ENCODE data around the gene ZNF302.

Gene ZNF302

GRCh38 chr19:34733266-34733745 lies 55.8 kb downstream of the ZNF302 start:
- peak; percentile 55 for DNase-seq

DNA sequence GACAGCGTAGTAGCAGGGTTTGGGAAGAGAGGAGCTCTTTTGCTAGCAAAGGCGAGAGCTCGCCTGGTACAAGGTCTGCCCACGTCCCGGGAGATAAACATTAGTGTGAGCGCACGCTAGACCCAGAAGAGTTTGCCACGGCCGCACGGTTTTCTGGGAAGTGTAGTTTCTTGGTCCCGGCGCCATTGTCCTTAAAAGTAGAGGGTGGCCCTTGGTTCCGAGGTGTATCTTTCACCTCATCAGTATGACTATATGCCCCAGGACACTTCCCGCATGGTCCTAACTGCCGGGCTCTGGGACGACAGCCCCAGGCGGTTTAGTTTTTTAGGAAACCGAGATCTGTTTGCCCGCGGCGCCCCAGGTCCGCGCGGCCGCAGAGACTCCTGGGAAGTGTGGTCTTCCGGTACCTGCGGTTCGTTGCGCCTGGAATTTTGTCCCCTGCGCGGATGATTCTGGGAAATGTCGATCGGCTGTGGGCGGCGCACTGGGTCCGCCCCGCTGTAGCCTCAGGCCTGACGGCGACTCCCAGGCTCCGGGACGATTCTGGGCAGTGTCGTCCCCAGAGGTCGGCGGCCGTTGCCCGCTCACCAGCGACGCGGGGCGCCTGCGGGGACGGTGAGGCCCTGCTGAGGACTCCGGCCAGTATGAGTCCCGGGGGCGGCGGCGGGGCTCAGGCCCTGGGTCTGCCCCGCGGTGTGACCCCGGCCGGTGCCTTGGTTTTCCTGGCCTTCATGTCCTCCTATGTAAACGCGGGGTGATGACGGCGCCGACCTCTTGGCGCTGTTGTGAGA lies 56.5 kb downstream of the ZNF302 start, which contains the start of gene ZNF181:
Gene ZNF181, plus strand, starts transcription at position 498 of the 791 bp plus-strand sequence. CDS start 795 bp downstream, outside the sequence.
- peak; percentile 81 for DNase-seq

DNA sequence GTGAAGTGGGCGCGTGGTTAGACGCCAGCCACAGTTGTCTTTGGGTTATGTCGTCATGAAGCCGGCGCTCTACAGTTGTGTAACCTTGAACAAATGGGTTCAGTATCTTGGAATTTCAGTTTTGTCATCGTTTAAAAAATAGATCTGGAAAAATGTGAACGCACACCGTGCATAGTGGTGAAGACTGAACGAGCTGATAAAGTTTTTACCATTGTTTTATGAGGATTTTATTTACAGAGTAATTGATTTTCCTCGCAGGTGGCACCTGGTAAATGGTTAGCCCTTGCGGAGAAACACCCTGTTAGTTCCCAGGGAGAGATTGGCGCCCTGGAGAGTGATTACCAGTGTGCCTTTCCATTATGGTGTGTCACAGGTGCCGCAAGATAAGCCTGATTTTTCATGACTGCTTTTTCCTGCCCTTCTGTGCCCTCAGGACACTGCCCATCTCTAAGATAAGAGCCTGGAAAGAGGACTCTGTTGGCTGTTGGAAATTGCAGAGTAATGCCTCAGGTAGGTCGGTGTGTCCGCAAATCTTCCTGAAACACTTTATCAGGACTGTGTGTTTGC lies 57.1 kb downstream of the ZNF302 start:
- no peak for DNase-seq

Measured in DMS153 (cell line).